ENCODE data around the gene PBX1.

DNA sequence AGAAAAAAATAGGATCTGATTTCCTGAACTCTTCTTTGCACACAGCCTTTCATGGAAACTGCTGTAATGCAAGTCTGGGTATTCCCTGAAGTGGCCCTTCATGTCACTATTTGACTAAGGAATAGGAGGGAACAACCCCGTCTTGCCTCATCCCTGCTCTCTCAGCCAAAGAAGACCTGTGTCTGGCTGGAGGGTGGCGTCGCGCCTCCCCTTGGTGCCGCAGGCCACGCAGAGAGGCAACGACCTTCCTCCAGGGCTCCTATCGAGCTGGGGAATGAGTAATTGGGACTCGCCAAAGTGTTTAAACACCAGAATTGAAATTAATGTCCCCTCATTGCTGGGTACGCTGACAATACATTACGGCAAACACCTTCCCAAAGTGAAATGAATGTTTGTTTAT is 129.8 kb downstream of the PBX1 start:
- TF ChIP-seq POLR2AphosphoS5 (IDR thresholded peaks at IDR 0.05), result no peak
- TF ChIP-seq CTCF (IDR thresholded peaks at IDR 0.05), result no peak
- TF ChIP-seq POLR2A (IDR thresholded peaks at IDR 0.05), result no peak
